ENCODE results near the gene TNIP3.

- TF ChIP-seq CTCF (IDR thresholded peaks at IDR 0.05), result no peak
- no peak for TF ChIP-seq EP300 (IDR thresholded peaks at IDR 0.05)
- TF ChIP-seq POLR2AphosphoS5 (IDR thresholded peaks at IDR 0.05), result no peak
These were observed 1.1 kb upstream of the TNIP3 start for GRCh38 chr4:121165206-121165605.
